Breast epithelium (tissue), 3 donors: ENCODE results near the gene UBL5.

Source experiments
- CTCF ChIP-seq, 3 donors: fragments of 450-650 bp; IDR thresholded peaks; one replicate each; pipeline ENCODE4 v1.5.1; 2016 to 2017; ENCODE audit warnings: antibody characterized with exemption in 3 of 3, mild to moderate bottlenecking in 3 of 3, moderate library complexity in 3 of 3
- POLR2A ChIP-seq: fragments of 450-650 bp; IDR thresholded peaks from one replicate; pipeline ENCODE4 v1.6.1; 2016; ENCODE audit warnings: antibody characterized with exemption, mild to moderate bottlenecking, moderate library complexity

- TF ChIP-seq CTCF (IDR thresholded peaks at IDR 0.05) (no peak), POLR2A (no peak)
These were observed 50.2 kb downstream of the UBL5 start for GRCh38 chr19:9877780-9878510.
